Left lung (tissue), 10 donors: Measurements from ENCODE around the gene MRRF. TPM values are rescaled to one million over a fixed set of nuclear protein-coding genes. Genes with fewer than 3 reads are reported as not detected.
A peak's percentile ranks its signal among the peaks of the same experiment; 100 is the strongest.

ENCODE experiments used
- ATAC-seq: fragments of 200-7000 bp; cut with Tn5 transposase; one replicate; pipeline ENCODE4 v1.9.1; 2020; ENCODE audit warnings: moderate library complexity
- DNase-seq, 4 donors: peaks; one replicate each; pipeline ENCODE4 v3.0.0-alpha.2; 2013 to 2020
- H3K27ac ChIP-seq, 2 donors: fragments of 200-600 bp; sonication (generic) in 1 of 2; one replicate each; pipeline versions ENCODE4 v1.5.0 to v1.8.0; 2020 to 2021
- H3K27me3 ChIP-seq, 2 donors: fragments of 200-600 bp; sonication (generic) in 1 of 2; one replicate each; pipeline versions ENCODE4 v1.5.0 to v1.8.0; 2020 to 2021
- H3K36me3 ChIP-seq, 2 donors: fragments of 200-600 bp; sonication (generic) in 1 of 2; one replicate each; pipeline versions ENCODE4 v1.5.0 to v1.8.0; 2020 to 2021
- H3K4me1 ChIP-seq, 2 donors: fragments of 200-600 bp; one replicate each; pipeline ENCODE4 v1.8.0; 2021
- H3K4me3 ChIP-seq, 2 donors: fragments of 200-600 bp; sonication (generic) in 1 of 2; one replicate each; pipeline versions ENCODE4 v1.5.0 to v1.8.0; 2020 to 2021; ENCODE audit warnings: mild to moderate bottlenecking in 1 of 2
- H3K9me3 ChIP-seq, 2 donors: fragments of 200-600 bp; sonication (generic) in 1 of 2; one replicate each; pipeline versions ENCODE4 v1.5.0 to v1.8.0; 2020 to 2021
- intact Hi-C, 2 donors: fragments of 100-400 bp; cut with DNase I; formaldehyde crosslinking; loops; one replicate each; pipeline versions ENCODE4 v1.11.2 to v1.14.2; 2022
- polyA plus RNA-seq, 6 donors: library from polyadenylated mRNA; unstranded; fragments of 120-200 nt; gene quantifications; one replicate each; pipeline ENCODE4 v1.2.1, GENCODE V29; 2013; ENCODE audit not compliant: insufficient read length in 6 of 6
- total RNA-seq, 2 donors: library from RNA; stranded (reverse); fragmentation: NEBNext Ultra II Directional; extraction: Animal tissue kit (Norgen Biotek cat#: 25700); gene quantifications; one replicate each; pipeline ENCODE4 v1.2.1, GENCODE V29; 2021
- TF ChIP-seq, protein P1 (sequence below), 2 donors: fragments of 200-600 bp; sonication (generic) in 1 of 2; IDR thresholded peaks; one replicate each; pipeline versions ENCODE4 v1.5.0 to v1.8.0; 2021; ENCODE audit warnings: antibody characterized with exemption in 2 of 2
- donor health status: DM: no; HTN: yes; CAD: no.
- donor health status: DM: no; HTN: no; CAD: no.

MRRF gene
- total and polyA plus RNA-seq, 8 donors, result 21.3 to 53.0 (median 41.2) TPM

DNA sequence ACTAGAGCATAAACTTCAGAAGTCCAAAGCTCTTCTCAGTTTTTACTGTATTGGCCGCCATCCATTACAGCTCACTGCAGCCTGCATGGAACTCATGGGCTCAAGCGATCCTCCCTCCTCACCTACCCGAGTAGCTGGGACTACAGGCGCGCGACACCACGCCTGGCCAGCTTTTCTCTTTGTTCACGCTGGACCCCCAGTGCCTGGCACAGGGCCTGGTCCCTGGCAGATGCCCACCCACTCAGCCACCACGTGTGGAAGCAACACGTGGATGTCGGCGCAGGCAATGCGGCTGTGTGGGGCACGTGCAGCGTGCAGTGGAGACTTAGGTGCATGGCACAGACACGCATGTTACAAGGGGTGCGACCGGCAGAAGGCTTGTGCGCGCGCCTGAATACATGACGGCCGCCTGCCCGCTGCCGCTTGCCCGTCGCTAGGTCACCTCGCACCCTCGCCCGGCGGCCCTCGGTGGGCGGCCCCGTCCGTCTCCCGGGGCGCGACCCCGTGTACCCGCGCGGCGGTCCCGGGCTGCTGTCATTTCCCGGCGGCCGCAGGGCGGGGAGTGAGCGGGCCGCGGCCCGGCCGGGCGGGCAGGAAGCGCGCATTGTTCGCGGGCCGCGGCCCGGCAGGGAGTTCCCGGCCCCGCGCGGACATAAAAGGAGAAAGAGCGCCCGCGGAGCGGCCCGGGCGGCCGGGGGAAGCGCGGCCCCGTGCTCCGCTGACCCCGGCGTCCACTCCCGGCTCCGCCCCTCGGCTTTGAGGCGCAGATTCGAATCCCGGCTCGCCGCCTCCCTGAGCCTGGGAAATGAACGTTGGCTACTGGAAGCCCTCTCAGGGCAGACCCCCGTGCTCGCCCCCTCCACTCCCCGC is 82.0 kb downstream of the MRRF start:
- no peaks in the 10 kb centered on the region for H3K9me3 ChIP-seq
- H3K4me3 ChIP-seq, result peak overlapping the region; percentile 37 to 41
- TF ChIP-seq, protein P1, sequence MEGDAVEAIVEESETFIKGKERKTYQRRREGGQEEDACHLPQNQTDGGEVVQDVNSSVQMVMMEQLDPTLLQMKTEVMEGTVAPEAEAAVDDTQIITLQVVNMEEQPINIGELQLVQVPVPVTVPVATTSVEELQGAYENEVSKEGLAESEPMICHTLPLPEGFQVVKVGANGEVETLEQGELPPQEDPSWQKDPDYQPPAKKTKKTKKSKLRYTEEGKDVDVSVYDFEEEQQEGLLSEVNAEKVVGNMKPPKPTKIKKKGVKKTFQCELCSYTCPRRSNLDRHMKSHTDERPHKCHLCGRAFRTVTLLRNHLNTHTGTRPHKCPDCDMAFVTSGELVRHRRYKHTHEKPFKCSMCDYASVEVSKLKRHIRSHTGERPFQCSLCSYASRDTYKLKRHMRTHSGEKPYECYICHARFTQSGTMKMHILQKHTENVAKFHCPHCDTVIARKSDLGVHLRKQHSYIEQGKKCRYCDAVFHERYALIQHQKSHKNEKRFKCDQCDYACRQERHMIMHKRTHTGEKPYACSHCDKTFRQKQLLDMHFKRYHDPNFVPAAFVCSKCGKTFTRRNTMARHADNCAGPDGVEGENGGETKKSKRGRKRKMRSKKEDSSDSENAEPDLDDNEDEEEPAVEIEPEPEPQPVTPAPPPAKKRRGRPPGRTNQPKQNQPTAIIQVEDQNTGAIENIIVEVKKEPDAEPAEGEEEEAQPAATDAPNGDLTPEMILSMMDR (IDR thresholded peaks at IDR 0.05), result no peak
- H3K27me3 ChIP-seq, result peaks cover 0 to 37% of the 10 kb centered on the region in 2 donors
- intact Hi-C loops, result no loop called here
- peak; percentile 70 for ATAC-seq
- H3K27ac ChIP-seq, result peak overlapping the region; percentile 39 to 71
- no peaks in the 10 kb centered on the region for H3K36me3 ChIP-seq
- peaks cover 6 to 24% of the 10 kb centered on the region in 2 donors for H3K4me1 ChIP-seq
- peak in 3 of 4 donors; percentile 26 to 86 (median 44) for DNase-seq

DNA sequence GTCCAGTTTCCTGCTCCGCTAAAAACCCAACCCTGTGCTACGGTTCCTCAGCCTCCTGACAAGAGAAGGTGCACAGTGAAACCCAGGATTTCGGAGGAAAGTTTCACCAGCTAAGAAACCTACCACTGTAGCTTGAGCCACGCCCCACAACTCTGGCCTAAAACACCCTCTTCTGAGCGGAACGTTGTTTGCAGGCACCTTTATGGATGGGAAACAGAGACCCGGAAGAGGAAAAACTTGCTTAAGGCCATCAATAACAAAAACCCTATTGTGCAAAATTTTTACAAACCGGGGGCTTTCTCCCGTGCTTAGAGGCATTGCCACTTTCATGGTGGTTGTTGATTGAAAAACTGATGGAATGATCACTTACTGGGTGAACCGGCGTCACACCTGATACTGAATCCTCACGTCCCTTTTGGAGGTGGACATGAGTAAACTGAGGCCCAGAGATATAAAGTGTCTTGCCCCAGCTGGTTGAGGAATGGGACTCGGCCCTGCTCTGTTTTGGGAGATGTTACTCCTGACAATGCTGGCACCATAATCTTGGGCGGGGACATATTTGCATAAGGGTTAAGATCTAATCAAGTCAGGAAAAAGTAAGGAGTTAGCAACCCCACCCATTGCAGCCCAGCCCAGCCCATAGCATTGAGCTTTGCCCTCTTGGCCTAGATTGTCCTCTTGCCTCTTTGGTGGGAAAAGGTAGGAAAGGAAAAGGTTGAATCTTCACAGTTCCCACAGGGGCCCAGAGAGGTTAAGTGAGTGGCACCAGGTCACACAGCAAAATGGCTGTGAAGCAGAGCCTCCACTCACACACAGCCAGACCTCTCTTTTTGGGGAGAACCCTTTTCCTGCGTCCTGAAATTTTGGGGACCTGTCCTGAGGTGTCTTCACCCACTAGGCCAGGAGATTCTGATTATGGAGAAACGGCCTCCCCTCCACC is 82.9 kb downstream of the MRRF start:
- intact Hi-C loops, result no loop called here
- Histone ChIP-seq H3K4me1 (peaks cover 6 to 24% of the 10 kb centered on the region in 2 donors), H3K27ac (peak overlapping the region in 1 of 2 donors; percentile 71), H3K27me3 (peaks cover 0 to 37% of the 10 kb centered on the region in 2 donors), H3K4me3 (peak overlapping the region; percentile 37 to 41), H3K36me3 (no peaks in the 10 kb centered on the region), H3K9me3 (peaks cover 0 to under 1% of the 10 kb centered on the region in 2 donors)
- ATAC-seq (peak; percentile 35), DNase-seq (no peak)
- TF ChIP-seq, protein P1 (IDR thresholded peaks at IDR 0.05), result no peak

DNA sequence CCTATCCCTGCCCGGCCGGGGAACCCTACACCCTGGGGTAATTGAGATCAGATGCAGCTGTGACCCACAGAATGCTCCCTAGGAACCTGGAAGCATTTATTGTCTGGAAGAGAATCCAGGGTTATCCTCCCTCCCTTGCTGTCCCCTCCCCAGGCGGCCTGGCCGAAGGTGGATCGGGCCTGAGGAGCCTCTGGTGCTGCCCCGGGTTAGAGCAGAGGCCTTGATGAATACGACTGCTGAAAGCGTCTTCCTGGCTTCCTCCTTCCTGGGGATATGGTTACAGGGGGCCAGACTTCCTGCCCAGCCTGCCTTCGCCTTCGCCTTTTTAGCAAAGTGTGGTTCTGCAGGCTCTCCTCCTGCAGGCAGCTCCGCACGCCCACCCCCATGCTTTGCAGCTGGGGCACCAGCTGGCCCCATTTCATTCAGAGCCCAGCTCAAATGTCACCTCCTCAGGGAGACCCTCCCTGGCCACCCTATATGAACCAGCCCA is 83.7 kb downstream of the MRRF start:
- TF ChIP-seq, protein P1 (IDR thresholded peaks at IDR 0.05), result no peak
- Histone ChIP-seq H3K4me1 (peaks cover 6 to 24% of the 10 kb centered on the region in 2 donors), H3K36me3 (no peaks in the 10 kb centered on the region), H3K27ac (peak overlapping the region in 1 of 2 donors; percentile 41), H3K9me3 (peaks cover 0 to 6% of the 10 kb centered on the region in 2 donors), H3K27me3 (peaks cover 0 to 37% of the 10 kb centered on the region in 2 donors), H3K4me3 (no peak overlapping the region)
- intact Hi-C loops, result no loop called here
- DNase-seq, result no peak
- ATAC-seq, result no peak

DNA sequence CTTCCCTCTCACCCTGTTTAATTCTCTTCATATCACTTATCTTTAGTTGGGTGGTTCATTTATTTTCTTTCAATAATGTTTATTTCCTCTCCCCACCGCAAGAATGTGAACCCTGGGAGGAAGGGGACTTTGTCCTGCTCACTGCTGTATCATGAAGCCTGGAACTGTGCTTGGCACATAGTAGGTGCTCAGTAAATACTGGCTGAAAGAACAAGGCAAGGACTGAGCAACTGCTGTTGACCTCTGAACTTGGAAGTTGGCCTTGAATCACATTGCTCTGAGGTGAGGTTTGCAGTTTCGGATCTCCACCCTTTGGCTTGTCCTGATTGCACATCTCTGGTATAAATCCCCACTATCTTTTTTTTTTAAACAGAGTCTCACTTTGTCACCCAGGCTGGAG is 84.1 kb downstream of the MRRF start:
- Histone ChIP-seq H3K36me3 (no peaks in the 10 kb centered on the region), H3K27ac (no peak overlapping the region), H3K4me3 (no peak overlapping the region), H3K4me1 (peaks cover 6 to 24% of the 10 kb centered on the region in 2 donors), H3K27me3 (peaks cover 0 to 37% of the 10 kb centered on the region in 2 donors), H3K9me3 (peaks cover 0 to 7% of the 10 kb centered on the region in 2 donors)
- intact Hi-C loops, result no loop called here
- ATAC-seq (no peak), DNase-seq (no peak)
- TF ChIP-seq, protein P1 (IDR thresholded peaks at IDR 0.05), result no peak
